Pancreas (tissue), 10 donors: ENCODE measurements around the gene GALNT9. TPM values are rescaled to one million over a fixed set of nuclear protein-coding genes. Genes with fewer than 3 reads are reported as not detected.

ENCODE experiments used
- ATAC-seq, 4 donors: fragments of 200-7000 bp; cut with Tn5 transposase; one replicate each; pipeline versions ENCODE4 v1.8.0 to v1.9.1; 2020; ENCODE audit warnings: mild to moderate bottlenecking in 4 of 4, moderate library complexity in 4 of 4
- DNase-seq, 6 donors: peaks; one replicate each; pipeline ENCODE4 v3.0.0-alpha.2; 2020
- FAIRE-seq: peaks from 2 replicates; lab custom pipeline; 2012; peaks lifted over from hg19 to GRCh38; lab: Jason Lieb, UNC
- H3K27ac ChIP-seq, 4 donors: fragments of 200-600 bp; sonication (generic); 1 replicate in 3 of 4; 2 replicates in 1 of 4; pipeline versions ENCODE4 v1.5.0 to v1.8.0; 2020
- H3K27me3 ChIP-seq, 4 donors: fragments of 200-600 bp; one replicate each; pipeline ENCODE4 v1.8.0; 2021
- H3K36me3 ChIP-seq, 3 donors: fragments of 200-600 bp; sonication (generic) in 1 of 3; one replicate each; pipeline versions ENCODE4 v1.5.0 to v1.8.0; 2020 to 2021
- H3K4me1 ChIP-seq, 3 donors: fragments of 200-600 bp; one replicate each; pipeline ENCODE4 v1.8.0; 2021
- H3K4me3 ChIP-seq, 4 donors: fragments of 200-600 bp; sonication (generic) in 2 of 4; one replicate each; pipeline versions ENCODE4 v1.5.0 to v1.8.0; 2020 to 2021
- H3K9me3 ChIP-seq, 4 donors: fragments of 200-600 bp; one replicate each; pipeline ENCODE4 v1.8.0; 2021
- CTCF ChIP-seq, 4 donors: fragments of 200-600 bp; sonication (generic) in 3 of 4; IDR thresholded peaks; one replicate each; pipeline versions ENCODE4 v1.5.0 to v1.8.0; 2021; ENCODE audit warnings: antibody characterized with exemption in 4 of 4
- WGBS, 2 donors: extraction: QIAGEN DNeasy Blood & Tissue Kit; methylation state at CpG; one replicate each; pipeline ENCODE4 v1.1.7; 2013; 5-methylcytosine and 5-hydroxymethylcytosine counted together
- intact Hi-C, 3 donors: fragments of 100-400 bp; cut with DNase I; formaldehyde crosslinking; loops; one replicate each; pipeline versions ENCODE4 v1.11.1 to v1.14.2; 2022
- polyA plus RNA-seq, 2 donors: library from polyadenylated mRNA; stranded (reverse); fragments of 200-250 nt; gene quantifications; one replicate each; pipeline ENCODE4 v1.2.3, GENCODE V29; 2013
- total RNA-seq, 6 donors: library from RNA; stranded (reverse); fragmentation: NEBNext Ultra II Directional in 4 of 6; extraction: Animal tissue kit (Norgen Biotek cat#: 25700) in 4 of 6; gene quantifications; one replicate each; pipeline versions ENCODE4 v1.2.1 to v1.2.4, GENCODE V29; 2021 to 2023
- donor health status: healthy with polysubstance abuse.
- donor health status: DM: no; HTN: no; CAD: no; lungs with moderate emphysema.
- donor health status: DM: no; HTN: no; CAD: no.
- donor health status: control.
- donor health status: control.
- donor health status: Bipolar disorder and iron deficiency.
- donor health status: DM: yes; HTN: yes; CAD: no.
- donor health status: DM: no; HTN: no; CAD: no.
- donor health status: DM: no; HTN: no; CAD: no.
- donor health status: DM: yes; HTN: yes; CAD: no.

GALNT9 gene
- total and polyA plus RNA-seq, 8 donors: 0.09 to 0.46 (median 0.25) TPM; not detected in 5

- no peak overlapping the region for H3K27ac ChIP-seq
- H3K36me3 ChIP-seq: no peaks in the 10 kb centered on the region
- intact Hi-C loops: no loop called here
- no peak overlapping the region for H3K4me3 ChIP-seq
- ATAC-seq (no peak), DNase-seq (peak in 2 of 6 donors; percentile 3 to 13), FAIRE-seq (no peak)
- no peaks in the 10 kb centered on the region for H3K9me3 ChIP-seq
- 60 to 73% methylated on average over 29 to 31 of the region's 31 CpGs for WGBS, 2 donors
- H3K27me3 ChIP-seq: no peaks in the 10 kb centered on the region
- TF ChIP-seq CTCF (IDR thresholded peaks at IDR 0.05): no peak
- no peaks in the 10 kb centered on the region for H3K4me1 ChIP-seq
These were observed 20.4 kb downstream of the GALNT9 start for GRCh38 chr12:132308853-132309595.

GRCh38 chr12:132307976-132308852, 21.2 kb downstream of the GALNT9 start:
- TF ChIP-seq CTCF (IDR thresholded peaks at IDR 0.05): no peak
- intact Hi-C loops: no loop called here
- no peaks in the 10 kb centered on the region for H3K4me1 ChIP-seq
- FAIRE-seq (no peak), DNase-seq (peak in 2 of 6 donors; percentile 12 to 44), ATAC-seq (no peak)
- H3K4me3 ChIP-seq: no peak overlapping the region
- 50 to 59% methylated on average over 31 to 32 of the region's 32 CpGs for WGBS, 2 donors
- no peaks in the 10 kb centered on the region for H3K9me3 ChIP-seq
- no peaks in the 10 kb centered on the region for H3K36me3 ChIP-seq
- no peak overlapping the region for H3K27ac ChIP-seq
- no peaks in the 10 kb centered on the region for H3K27me3 ChIP-seq

GRCh38 chr12:132306885-132307191, 22.6 kb downstream of the GALNT9 start:
- Histone ChIP-seq H3K4me3 (no peak overlapping the region), H3K9me3 (no peaks in the 10 kb centered on the region), H3K27me3 (no peaks in the 10 kb centered on the region), H3K4me1 (no peaks in the 10 kb centered on the region), H3K36me3 (no peaks in the 10 kb centered on the region), H3K27ac (no peak overlapping the region)
- FAIRE-seq (no peak), DNase-seq (peak in 2 of 6 donors; percentile 2 to 16), ATAC-seq (no peak)
- TF ChIP-seq CTCF (IDR thresholded peaks at IDR 0.05): no peak
- intact Hi-C loops: no loop called here
- WGBS, 2 donors: 53 to 82% methylated on average over 10 of the region's 10 CpGs

- FAIRE-seq (no peak), ATAC-seq (no peak), DNase-seq (peak in 3 of 6 donors; percentile 7 to 55 (median 31))
- intact Hi-C loops: no loop called here
- H3K27ac ChIP-seq: no peak overlapping the region
- no peaks in the 10 kb centered on the region for H3K36me3 ChIP-seq
- H3K4me3 ChIP-seq: no peak overlapping the region
- H3K27me3 ChIP-seq: no peaks in the 10 kb centered on the region
- TF ChIP-seq CTCF (IDR thresholded peaks at IDR 0.05): no peak
- no peaks in the 10 kb centered on the region for H3K4me1 ChIP-seq
- H3K9me3 ChIP-seq: no peaks in the 10 kb centered on the region
- WGBS, 2 donors: 71 to 76% methylated on average over 50 to 51 of the region's 51 CpGs
These were observed 23.2 kb downstream of the GALNT9 start for GRCh38 chr12:132305991-132306884.
